OCI-M2 (cell line): ENCODE measurements around the gene MAD1L1.

Experiments
- DNase-seq: peaks from one replicate; lab custom pipeline; 2025; ENCODE audit not compliant: unreplicated experiment; lab: John Stamatoyannopoulos, UW

The MAD1L1 gene

GRCh38 chr7:1813394-1814088 lies 419.2 kb downstream of the MAD1L1 start:
- no peak for DNase-seq

GRCh38 chr7:1812509-1813393 lies 420.0 kb downstream of the MAD1L1 start:
- no peak for DNase-seq

GRCh38 chr7:1811850-1812508 lies 420.8 kb downstream of the MAD1L1 start:
- no peak for DNase-seq

- DNase-seq: no peak
Observed at GRCh38 chr7:1810961-1811849, 421.5 kb downstream of the MAD1L1 start.

- DNase-seq: no peak
Observed at GRCh38 chr7:1810521-1810920, 422.2 kb downstream of the MAD1L1 start.

GRCh38 chr7:1809601-1810258 lies 423.0 kb downstream of the MAD1L1 start:
- DNase-seq: no peak

GRCh38 chr7:1809070-1809469 lies 423.7 kb downstream of the MAD1L1 start:
- DNase-seq: no peak

GRCh38 chr7:1807821-1808600 lies 424.7 kb downstream of the MAD1L1 start:
- DNase-seq: no peak

- DNase-seq: no peak
Observed at GRCh38 chr7:1806354-1806753, 426.4 kb downstream of the MAD1L1 start.

- no peak for DNase-seq
Observed at GRCh38 chr7:1804310-1804709, 428.4 kb downstream of the MAD1L1 start.

GRCh38 chr7:1802899-1803298 lies 429.8 kb downstream of the MAD1L1 start:
- no peak for DNase-seq

- no peak for DNase-seq
Observed at GRCh38 chr7:1800902-1801301, 431.8 kb downstream of the MAD1L1 start.

- no peak for DNase-seq
Observed at GRCh38 chr7:1798191-1798590, 434.6 kb downstream of the MAD1L1 start.

- no peak for DNase-seq
Observed at GRCh38 chr7:1794888-1795542, 437.7 kb downstream of the MAD1L1 start.

- DNase-seq: no peak
Observed at GRCh38 chr7:1787681-1788235, 445.0 kb downstream of the MAD1L1 start.

GRCh38 chr7:1787241-1787640 lies 445.5 kb downstream of the MAD1L1 start:
- DNase-seq: no peak

GRCh38 chr7:1785839-1786238 lies 446.9 kb downstream of the MAD1L1 start:
- no peak for DNase-seq

GRCh38 chr7:1781369-1781768 lies 451.4 kb downstream of the MAD1L1 start:
- DNase-seq: no peak

- DNase-seq: no peak
Observed at GRCh38 chr7:1779445-1779844, 453.3 kb downstream of the MAD1L1 start.
